ENCODE results near the gene FFAR2.

The FFAR2 gene

GRCh38 chr19:35484252-35485036, 36.4 kb downstream of the FFAR2 start:
- DNase-seq (ENCODE audit: low read depth in 2 of 2, low spot score in 1 of 2) = no peak

GRCh38 chr19:35486268-35486708, 38.2 kb downstream of the FFAR2 start:
- no peak for DNase-seq (ENCODE audit: low read depth in 2 of 2, low spot score in 1 of 2)

GRCh38 chr19:35487656-35488182, 39.7 kb downstream of the FFAR2 start:
- DNase-seq (ENCODE audit: low read depth in 2 of 2, low spot score in 1 of 2) = no peak

- no peak for DNase-seq (ENCODE audit: low read depth in 2 of 2, low spot score in 1 of 2)
Measured at GRCh38 chr19:35488677-35489076, 40.6 kb downstream of the FFAR2 start.

GRCh38 chr19:35490364-35490763, 42.3 kb downstream of the FFAR2 start, which contains the start of gene KRTDAP:
Gene KRTDAP, minus strand, starts transcription at chr19:35490464. Its CDS starts 22 bp downstream, at chr19:35490442.
- DNase-seq (ENCODE audit: low read depth in 2 of 2, low spot score in 1 of 2) = no peak

DNA sequence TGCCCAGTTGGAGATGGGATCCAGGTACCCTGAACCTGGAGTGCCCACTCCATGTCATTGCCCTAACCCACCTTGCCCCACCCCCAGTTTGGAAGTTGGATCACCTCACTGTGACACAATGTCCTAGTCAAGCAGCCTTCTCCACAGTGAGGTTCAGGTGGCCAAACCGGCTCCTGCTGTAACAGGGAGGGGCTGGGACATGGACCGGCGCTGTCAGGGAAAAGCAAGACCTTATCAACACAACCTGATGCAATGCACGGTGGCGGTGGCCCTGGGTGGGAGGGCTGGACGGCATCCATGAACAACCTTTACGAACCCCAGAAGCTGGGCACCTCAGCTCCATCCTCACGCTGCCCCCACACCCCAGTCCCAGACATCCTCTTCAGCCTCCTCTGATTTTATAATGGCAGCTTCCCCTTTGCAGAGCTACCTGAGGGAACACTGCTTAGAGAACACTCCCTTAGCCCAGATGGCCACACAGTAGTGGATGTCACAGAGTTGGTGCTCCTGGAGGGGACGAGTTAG, 43.8 kb downstream of the FFAR2 start:
- no peak for DNase-seq (ENCODE audit: low read depth in 2 of 2, low spot score in 1 of 2)

DNA sequence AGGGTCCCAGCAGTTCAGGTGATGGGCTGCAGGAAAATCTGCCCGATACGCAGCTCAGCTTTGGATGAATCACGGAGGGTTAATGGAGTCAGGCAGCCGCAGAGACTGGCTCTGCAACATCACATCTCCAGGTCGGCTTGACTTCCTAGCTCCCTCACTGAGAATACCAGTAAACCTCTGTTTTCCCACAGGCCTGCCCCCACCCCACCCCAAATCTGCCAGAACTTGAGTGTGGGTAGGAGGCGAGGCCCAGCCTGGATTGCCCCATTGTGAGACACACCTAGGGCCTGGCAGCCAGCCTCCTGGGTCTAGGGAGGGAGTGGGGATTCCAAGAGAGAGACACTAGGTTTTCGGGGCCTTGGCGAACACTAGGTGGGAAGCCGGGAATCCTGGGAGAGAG, 45.9 kb downstream of the FFAR2 start:
- no peak for DNase-seq (ENCODE audit: low read depth in 2 of 2, low spot score in 1 of 2)

GRCh38 chr19:35495107-35496064, 47.3 kb downstream of the FFAR2 start:
- peak; percentile 72 to 79 for DNase-seq (ENCODE audit: low read depth in 2 of 2, low spot score in 1 of 2)

DNA sequence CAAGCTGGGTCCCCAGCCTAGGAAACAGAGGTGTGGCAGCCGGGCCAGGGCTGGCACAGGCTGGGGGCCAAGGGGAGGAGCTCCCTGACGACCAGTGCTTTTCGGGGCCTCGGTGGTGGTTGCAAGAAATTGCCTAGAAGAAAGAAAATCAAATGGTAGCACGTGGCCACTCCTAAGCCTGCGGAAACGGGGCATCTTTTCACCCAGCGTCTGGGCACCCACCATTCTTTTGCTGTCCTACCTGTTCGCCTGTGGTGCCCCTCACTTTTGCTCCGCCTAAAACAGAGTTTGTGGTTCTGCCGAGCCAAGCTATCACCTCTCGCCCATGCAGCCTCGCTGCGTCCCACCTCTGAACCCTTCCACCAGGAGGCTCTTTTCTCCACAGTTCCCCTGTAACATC, 49.3 kb downstream of the FFAR2 start:
- DNase-seq (ENCODE audit: low read depth in 2 of 2, low spot score in 1 of 2) = no peak

GRCh38 chr19:35498220-35498619, 50.2 kb downstream of the FFAR2 start:
- DNase-seq (ENCODE audit: low read depth in 2 of 2, low spot score in 1 of 2) = no peak

DNA sequence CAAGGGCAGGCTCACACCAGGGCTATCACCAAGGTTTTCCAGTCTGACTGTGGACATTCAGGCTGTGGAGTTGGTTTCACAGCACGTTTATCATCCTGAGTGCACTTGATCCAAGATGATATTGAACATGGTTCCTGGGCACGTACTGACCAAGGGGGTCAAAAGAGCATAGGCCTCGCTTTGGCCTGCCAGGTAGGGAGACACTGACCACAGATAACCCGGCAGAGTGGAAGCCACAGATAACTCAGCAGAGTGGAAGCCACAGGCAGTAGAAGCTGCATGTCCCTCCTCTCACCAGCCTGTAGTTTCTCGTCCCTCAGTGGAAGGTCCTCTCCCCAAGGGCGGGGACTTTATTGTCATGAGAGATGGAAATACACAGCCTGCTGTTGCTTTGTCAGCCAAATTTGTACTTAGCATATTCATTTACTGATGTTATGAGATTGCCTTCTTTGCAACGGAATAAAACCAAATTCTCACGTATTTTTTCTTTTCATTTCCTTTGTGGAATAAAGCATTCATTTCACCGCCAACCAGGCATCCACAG, 51.0 kb downstream of the FFAR2 start:
- DNase-seq (ENCODE audit: low read depth in 2 of 2, low spot score in 1 of 2) = no peak

- no peak for DNase-seq (ENCODE audit: low read depth in 2 of 2, low spot score in 1 of 2)
Measured at GRCh38 chr19:35500611-35501010, 52.6 kb downstream of the FFAR2 start.

Measured in stimulated activated CD8-positive, alpha-beta memory T cell treated with anti-CD3 and anti-CD28 coated beads, Interleukin-4, amount 100 ng/mL, for 4 hours (primary cell).